ENCODE data around the gene MMD. TPM values are rescaled to one million over a fixed set of nuclear protein-coding genes. Genes with fewer than 3 reads are reported as not detected.

MMD gene
- total RNA-seq, 1 donor from 2014 or later = 45.5 TPM

GRCh38 chr17:55417411-55418268 lies 4.0 kb downstream of the MMD start:
- no peaks in the 10 kb centered on the region for H3K9me3 Mint-ChIP-seq
- H3K4me3 Mint-ChIP-seq = peak overlapping the region; percentile 1
- ATAC-seq (ENCODE audit: low read depth) (no peak), DNase-seq (no peak)
- H3K4me1 Mint-ChIP-seq = peaks cover 51% of the 10 kb centered on the region
- intact Hi-C loops (cut with micrococcal nuclease) = no loop called here
- H3K36me3 Mint-ChIP-seq (ENCODE audit: low read depth) = peaks cover 43% of the 10 kb centered on the region
- TF ChIP-seq CTCF (IDR thresholded peaks at IDR 0.05) = no peak
- H3K27me3 Mint-ChIP-seq = no peaks in the 10 kb centered on the region
- peak overlapping the region; percentile 25 for H3K27ac Mint-ChIP-seq
- POLR2A ChIA-PET = interaction anchor here (0.7 to 3.2 kb wide), 3 partner anchors 9 to 96 kb away, joined by 4 to 13 read pairs (median 5); no protein-coding TSS in a partner anchor
- CTCF ChIA-PET = interaction anchor here (1.0 to 2.2 kb wide), 3 partner anchors 17 to 97 kb away, joined by 3 to 9 read pairs (median 7); no protein-coding TSS in a partner anchor

- Mint-ChIP-seq H3K36me3 (ENCODE audit: low read depth) (peaks cover 52% of the 10 kb centered on the region), H3K27ac (peak overlapping the region; percentile 19), H3K4me1 (peaks cover 48% of the 10 kb centered on the region), H3K9me3 (no peaks in the 10 kb centered on the region), H3K27me3 (no peaks in the 10 kb centered on the region), H3K4me3 (no peak overlapping the region)
- intact Hi-C loops (cut with micrococcal nuclease) = no loop called here
- DNase-seq = no peak
- ATAC-seq (ENCODE audit: low read depth) = no peak
- POLR2A ChIA-PET = interaction anchor here (3.2 kb wide), 1 partner anchor 20 kb away, joined by 13 read pairs; no protein-coding TSS in a partner anchor
- no peak for TF ChIP-seq CTCF (IDR thresholded peaks at IDR 0.05)
- CTCF ChIA-PET = interaction anchor here (2.0 kb wide), 1 partner anchor 98 kb away, joined by 7 read pairs; no protein-coding TSS in a partner anchor
Measured at GRCh38 chr17:55416470-55417052, 5.1 kb downstream of the MMD start.

- no peak overlapping the region for H3K4me3 Mint-ChIP-seq
- ChIA-PET CTCF (interaction anchor here (1.0 to 2.0 kb wide), 2 partner anchors 9 to 98 kb away, joined by 3 to 7 read pairs; no protein-coding TSS in a partner anchor), POLR2A (interaction anchor here (3.2 kb wide), 1 partner anchor 21 kb away, joined by 13 read pairs; no protein-coding TSS in a partner anchor)
- intact Hi-C loops (cut with micrococcal nuclease) = no loop called here
- DNase-seq (no peak), ATAC-seq (ENCODE audit: low read depth) (no peak)
- H3K27ac Mint-ChIP-seq = no peak overlapping the region
- H3K9me3 Mint-ChIP-seq = no peaks in the 10 kb centered on the region
- no peak for TF ChIP-seq CTCF (IDR thresholded peaks at IDR 0.05)
- H3K36me3 Mint-ChIP-seq (ENCODE audit: low read depth) = peaks cover 56% of the 10 kb centered on the region
- no peaks in the 10 kb centered on the region for H3K27me3 Mint-ChIP-seq
- H3K4me1 Mint-ChIP-seq = peaks cover 48% of the 10 kb centered on the region
Measured at GRCh38 chr17:55416000-55416399, 5.6 kb downstream of the MMD start.

- Mint-ChIP-seq H3K9me3 (no peaks in the 10 kb centered on the region), H3K4me1 (peaks cover 42% of the 10 kb centered on the region), H3K36me3 (ENCODE audit: low read depth) (peaks cover 58% of the 10 kb centered on the region), H3K27me3 (no peaks in the 10 kb centered on the region), H3K4me3 (no peak overlapping the region), H3K27ac (no peak overlapping the region)
- ATAC-seq (ENCODE audit: low read depth) = no peak
- TF ChIP-seq CTCF (IDR thresholded peaks at IDR 0.05) = no peak
- intact Hi-C loops (cut with micrococcal nuclease) = no loop called here
- DNase-seq = no peak
- POLR2A ChIA-PET = no interaction called here
- CTCF ChIA-PET = interaction anchor here (1.0 to 2.0 kb wide), 2 partner anchors 10 to 99 kb away, joined by 3 to 7 read pairs; no protein-coding TSS in a partner anchor
Measured at GRCh38 chr17:55414983-55415382, 6.7 kb downstream of the MMD start.
